GM12878 (cell line): ENCODE measurements around the gene CLEC18B. TPM values are rescaled to one million over a fixed set of nuclear protein-coding genes. Genes with fewer than 3 reads are reported as not detected.

Experiments used
- BMI1 ChIP-seq: fragments of 450-650 bp; IDR thresholded peaks from 2 replicates; pipeline ENCODE4 v1.6.1; 2016; ENCODE audit warnings: mild to moderate bottlenecking, moderate library complexity, borderline replicate concordance
- BRCA1 ChIP-seq: IDR thresholded peaks from 2 replicates; pipeline ENCODE4 v1.6.1; 2011; ENCODE audit warnings: low read depth, low read length, improper control_type of control experiment
- EED ChIP-seq: sonication (generic); IDR thresholded peaks from 2 replicates; pipeline ENCODE4 v1.6.1; 2016; ENCODE audit warnings: antibody characterized with exemption, low read depth
- FOXK2 ChIP-seq: fragments of 450-650 bp; IDR thresholded peaks from 2 replicates; pipeline ENCODE4 v1.6.1; 2017; ENCODE audit warnings: mild to moderate bottlenecking, moderate library complexity
- NBN ChIP-seq: fragments of 450-650 bp; IDR thresholded peaks from 2 replicates; pipeline ENCODE4 v1.6.1; 2016
- NR2F1 ChIP-seq: fragments of 450-650 bp; conservative IDR thresholded peaks from 2 replicates; pipeline ENCODE4 v1.6.1; 2017; ENCODE audit warnings: mild to moderate bottlenecking
- SMAD1 ChIP-seq: fragments of 450-650 bp; IDR thresholded peaks from 2 replicates; pipeline ENCODE4 v1.6.1; 2018; ENCODE audit warnings: mild to moderate bottlenecking, low read depth; ENCODE audit not compliant: partially characterized antibody
- TCF12 ChIP-seq: IDR thresholded peaks from 2 replicates; pipeline ENCODE4 v1.6.1; 2011; ENCODE audit warnings: low read depth, mild to moderate bottlenecking, low read length
- ZNF274 ChIP-seq: IDR thresholded peaks from one replicate; pipeline ENCODE4 v1.8.0; 2011; ENCODE audit not compliant: insufficient read length, insufficient read depth
- ZNF622 ChIP-seq: fragments of 450-650 bp; IDR thresholded peaks from 2 replicates; pipeline ENCODE4 v1.6.1; 2017; ENCODE audit warnings: mild to moderate bottlenecking, inconsistent platforms
- polyA plus RNA-seq, 11 experiments: library from polyadenylated mRNA; depleted of rRNA in 4 of 11; unstranded in 6 of 11; stranded (reverse) in 5 of 11; fragments of >200 nt; fragmentation: Nextera tagmentation in 4 of 11; fragmentation: Illumina TruSeq in 1 of 11; extraction: Ambion mirVana in 4 of 11; extraction: Trizol in 1 of 11; gene quantifications; 1 replicate in 1 of 11; 2 replicates in 10 of 11; pipeline versions ENCODE4 v1.2.1 to v1.2.3, GENCODE V29; 2011 to 2016; ENCODE audit warnings: inconsistent platforms in 2 of 11, missing spikeins in 2 of 11, low read depth in 1 of 11
- total RNA-seq, 4 experiments: library from RNA; depleted of rRNA in 3 of 4; stranded (reverse); fragments of >200 nt in 3 of 4; fragmentation: Illumina TruSeq in 1 of 4; extraction: Trizol in 1 of 4; gene quantifications; 2 replicates each; pipeline versions ENCODE4 v1.2.1 to v1.2.3, GENCODE V29; 2013 to 2021
- TF ChIP-seq, protein P1 (sequence below): IDR thresholded peaks from 2 replicates; pipeline ENCODE4 v1.6.1; 2011; ENCODE audit warnings: low read depth, low read length, improper control_type of control experiment, borderline replicate concordance
- TF ChIP-seq, protein P2 (sequence below): IDR thresholded peaks from 2 replicates; pipeline ENCODE4 v1.6.1; 2012; ENCODE audit warnings: mild to moderate bottlenecking, low read depth, low read length

Gene CLEC18B
- total and polyA plus RNA-seq, 10 of the 15 experiments (the other 5 are each of a cell fraction or from before 2014, with no cell fraction given), result 0.03 to 0.32 (median 0.18) TPM; not detected in 6

DNA sequence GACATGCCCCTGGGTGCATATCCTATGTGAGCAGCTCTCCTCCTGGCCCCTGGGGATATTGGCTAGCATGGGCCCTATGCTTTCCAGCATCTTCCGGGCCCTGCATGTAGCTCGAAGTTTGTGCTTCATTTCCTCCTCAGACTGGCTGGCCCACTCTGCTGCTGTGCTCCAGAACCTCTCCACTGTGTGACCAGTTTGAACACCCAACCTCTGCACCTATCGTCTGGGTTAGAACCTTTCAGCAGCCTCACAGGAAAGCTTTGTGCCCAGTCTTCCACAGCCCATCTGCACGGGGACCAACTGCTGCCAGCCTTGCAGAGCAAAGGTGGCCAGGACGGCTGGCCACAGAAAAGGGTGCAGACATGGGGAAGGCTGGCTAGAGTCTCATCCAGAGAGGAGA is 10.2 kb upstream of the CLEC18B start (continued):
- TF ChIP-seq, protein P1, sequence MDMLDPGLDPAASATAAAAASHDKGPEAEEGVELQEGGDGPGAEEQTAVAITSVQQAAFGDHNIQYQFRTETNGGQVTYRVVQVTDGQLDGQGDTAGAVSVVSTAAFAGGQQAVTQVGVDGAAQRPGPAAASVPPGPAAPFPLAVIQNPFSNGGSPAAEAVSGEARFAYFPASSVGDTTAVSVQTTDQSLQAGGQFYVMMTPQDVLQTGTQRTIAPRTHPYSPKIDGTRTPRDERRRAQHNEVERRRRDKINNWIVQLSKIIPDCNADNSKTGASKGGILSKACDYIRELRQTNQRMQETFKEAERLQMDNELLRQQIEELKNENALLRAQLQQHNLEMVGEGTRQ, result no peak
- TF ChIP-seq, protein P2, sequence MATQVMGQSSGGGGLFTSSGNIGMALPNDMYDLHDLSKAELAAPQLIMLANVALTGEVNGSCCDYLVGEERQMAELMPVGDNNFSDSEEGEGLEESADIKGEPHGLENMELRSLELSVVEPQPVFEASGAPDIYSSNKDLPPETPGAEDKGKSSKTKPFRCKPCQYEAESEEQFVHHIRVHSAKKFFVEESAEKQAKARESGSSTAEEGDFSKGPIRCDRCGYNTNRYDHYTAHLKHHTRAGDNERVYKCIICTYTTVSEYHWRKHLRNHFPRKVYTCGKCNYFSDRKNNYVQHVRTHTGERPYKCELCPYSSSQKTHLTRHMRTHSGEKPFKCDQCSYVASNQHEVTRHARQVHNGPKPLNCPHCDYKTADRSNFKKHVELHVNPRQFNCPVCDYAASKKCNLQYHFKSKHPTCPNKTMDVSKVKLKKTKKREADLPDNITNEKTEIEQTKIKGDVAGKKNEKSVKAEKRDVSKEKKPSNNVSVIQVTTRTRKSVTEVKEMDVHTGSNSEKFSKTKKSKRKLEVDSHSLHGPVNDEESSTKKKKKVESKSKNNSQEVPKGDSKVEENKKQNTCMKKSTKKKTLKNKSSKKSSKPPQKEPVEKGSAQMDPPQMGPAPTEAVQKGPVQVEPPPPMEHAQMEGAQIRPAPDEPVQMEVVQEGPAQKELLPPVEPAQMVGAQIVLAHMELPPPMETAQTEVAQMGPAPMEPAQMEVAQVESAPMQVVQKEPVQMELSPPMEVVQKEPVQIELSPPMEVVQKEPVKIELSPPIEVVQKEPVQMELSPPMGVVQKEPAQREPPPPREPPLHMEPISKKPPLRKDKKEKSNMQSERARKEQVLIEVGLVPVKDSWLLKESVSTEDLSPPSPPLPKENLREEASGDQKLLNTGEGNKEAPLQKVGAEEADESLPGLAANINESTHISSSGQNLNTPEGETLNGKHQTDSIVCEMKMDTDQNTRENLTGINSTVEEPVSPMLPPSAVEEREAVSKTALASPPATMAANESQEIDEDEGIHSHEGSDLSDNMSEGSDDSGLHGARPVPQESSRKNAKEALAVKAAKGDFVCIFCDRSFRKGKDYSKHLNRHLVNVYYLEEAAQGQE, result no peak
- TF ChIP-seq BMI1, result no peak
- TF ChIP-seq BRCA1, result no peak
- TF ChIP-seq SMAD1, result no peak
- no peak for TF ChIP-seq EED
- no peak for TF ChIP-seq NR2F1
- no peak for TF ChIP-seq FOXK2
- no peak for TF ChIP-seq ZNF622
- no peak for TF ChIP-seq TCF12
- no peak for TF ChIP-seq ZNF274
- no peak for TF ChIP-seq NBN
